SK-N-SH (cell line): Measurements from ENCODE around the gene SDF4. TPM values are rescaled to one million over a fixed set of nuclear protein-coding genes. Genes with fewer than 3 reads are reported as not detected.

Source experiments
- CTCF ChIA-PET: fragments of 300-600, 350-600 bp; formaldehyde crosslinking; extraction: SDS; loops from one replicate; lab custom pipeline; 2021; lab: Yijun Ruan, JAX
- POLR2A ChIA-PET: fragments of 350-600 bp; sonication (Branson Sonifier 250); formaldehyde crosslinking; extraction: SDS; loops from one replicate; lab custom pipeline; 2020; ENCODE audit warnings: antibody characterized with exemption, inconsistent platforms; lab: Yijun Ruan, JAX
- DNase-seq: peaks from one replicate; pipeline ENCODE4 v3.0.0; 2012
- H2AFZ ChIP-seq: fragments of 200-600 bp; sonication (generic); 2 replicates; pipeline ENCODE4 v1.8.1; 2016; ENCODE audit warnings: antibody characterized with exemption, mild to moderate bottlenecking, low read depth
- H3F3A ChIP-seq: fragments of 200-600 bp; sonication (generic); replicated peaks from 2 replicates; pipeline ENCODE3; 2016; ENCODE audit warnings: antibody characterized with exemption, mild to moderate bottlenecking; ENCODE audit not compliant: insufficient read depth
- H3K27ac ChIP-seq, 2 experiments: fragments of 200-500 bp in 1 of 2; fragments of 200-600 bp in 1 of 2; sonication (Bioruptor generic) in 1 of 2; sonication (generic), shearing (Covaris generic) in 1 of 2; 2 replicates each; pipeline versions ENCODE4 v1.5.1 to v1.6.1; 2014 to 2016; ENCODE audit warnings: low read depth in 2 of 2, inconsistent platforms in 1 of 2, low read length in 1 of 2, mild to moderate bottlenecking in 1 of 2, mixed read lengths in 1 of 2
- H3K27me3 ChIP-seq: fragments of 200-600 bp; sonication (generic), shearing (Covaris generic); 2 replicates; pipeline ENCODE4 v1.6.1; 2016; ENCODE audit warnings: mixed run types; ENCODE audit not compliant: insufficient read depth
- H3K36me3 ChIP-seq, 2 experiments: fragments of 200-500 bp in 1 of 2; fragments of 200-600 bp in 1 of 2; sonication (Bioruptor generic) in 1 of 2; sonication (generic) in 1 of 2; replicated peaks in 1 of 2; 2 replicates each; pipeline versions ENCODE3 to v1.5.1; 2014 to 2016; ENCODE audit warnings: low read length in 1 of 2, mild to moderate bottlenecking in 1 of 2; ENCODE audit not compliant: insufficient read depth in 2 of 2, control insufficient read depth in 1 of 2
- H3K4me1 ChIP-seq, 2 experiments: fragments of 200-500 bp in 1 of 2; fragments of 200-600 bp in 1 of 2; sonication (Bioruptor generic) in 1 of 2; sonication (generic), shearing (Covaris generic) in 1 of 2; 2 replicates each; pipeline versions ENCODE4 v1.5.1 to v1.6.1; 2014 to 2016; ENCODE audit warnings: low read depth in 1 of 2, low read length in 1 of 2, mixed run types in 1 of 2; ENCODE audit not compliant: insufficient read depth in 2 of 2, control insufficient read depth in 1 of 2
- H3K4me2 ChIP-seq: fragments of 200-600 bp; sonication (generic), shearing (Covaris generic); 2 replicates; pipeline ENCODE4 v1.6.1; 2017; ENCODE audit warnings: mixed run types
- H3K4me3 ChIP-seq, 2 experiments: fragments of 200-500 bp in 1 of 2; fragments of 200-600 bp in 1 of 2; sonication (Bioruptor generic) in 1 of 2; sonication (generic), shearing (Covaris generic) in 1 of 2; 2 replicates each; pipeline versions ENCODE4 v1.5.1 to v1.8.1; 2014 to 2016; ENCODE audit warnings: low read depth in 2 of 2, inconsistent platforms in 1 of 2, low read length in 1 of 2, mild to moderate bottlenecking in 1 of 2, mixed read lengths in 1 of 2, moderate library complexity in 1 of 2
- H3K79me2 ChIP-seq: fragments of 200-600 bp; sonication (generic); 2 replicates; pipeline ENCODE4 v1.8.1; 2017; ENCODE audit warnings: mild to moderate bottlenecking; ENCODE audit not compliant: insufficient read depth
- H3K9ac ChIP-seq: fragments of 200-600 bp; sonication (generic); 2 replicates; pipeline ENCODE4 v1.6.1; 2017; ENCODE audit warnings: mixed run types
- H3K9me2 ChIP-seq: fragments of 200-600 bp; sonication (generic); 2 replicates; pipeline ENCODE4 v1.6.1; 2017; ENCODE audit warnings: mixed run types
- H3K9me3 ChIP-seq: fragments of 200-600 bp; sonication (generic); 2 replicates; pipeline ENCODE4 v1.6.1; 2017; ENCODE audit warnings: mixed run types, mild to moderate bottlenecking, moderate library complexity
- H4K20me1 ChIP-seq: fragments of 200-600 bp; sonication (generic); 2 replicates; pipeline ENCODE4 v1.6.1; 2017; ENCODE audit warnings: mild to moderate bottlenecking, mixed run types; ENCODE audit not compliant: insufficient read depth
- CHD2 ChIP-seq: fragments of 150-350 bp; IDR thresholded peaks from 2 replicates; pipeline ENCODE4 v1.6.1; 2018; ENCODE audit warnings: low read length; ENCODE audit not compliant: partially characterized antibody
- ELF1 ChIP-seq: IDR thresholded peaks from 2 replicates; pipeline ENCODE4 v1.4.0; 2012
- EP300 ChIP-seq, 2 experiments: IDR thresholded peaks; 2 replicates each; pipeline versions ENCODE4 v1.4.0 to v1.6.1; 2012; ENCODE audit warnings: borderline replicate concordance in 1 of 2, low read depth in 1 of 2, low read length in 1 of 2
- FOSL2 ChIP-seq: IDR thresholded peaks from 2 replicates; pipeline ENCODE4 v1.4.0; 2012; ENCODE audit warnings: low read depth, mild to moderate bottlenecking, moderate library complexity, borderline replicate concordance
- FOXM1 ChIP-seq: IDR thresholded peaks from 2 replicates; pipeline ENCODE4 v1.4.0; 2012; ENCODE audit warnings: low read depth, mild to moderate bottlenecking
- GATA2 ChIP-seq: sonication (generic); formaldehyde crosslinking; IDR thresholded peaks from 2 replicates; pipeline ENCODE4 v1.5.0; 2020; ENCODE audit warnings: mild to moderate bottlenecking, missing genetic modification reagents
- MAX ChIP-seq: IDR thresholded peaks from 2 replicates; pipeline ENCODE4 v1.4.0; 2012; ENCODE audit warnings: low read depth
- MEF2A ChIP-seq: IDR thresholded peaks from 2 replicates; pipeline ENCODE4 v1.4.0; 2012; ENCODE audit warnings: low read depth, borderline replicate concordance
- NFIC ChIP-seq: IDR thresholded peaks from 2 replicates; pipeline ENCODE4 v1.4.0; 2012; ENCODE audit warnings: borderline replicate concordance
- NRF1 ChIP-seq: IDR thresholded peaks from 2 replicates; pipeline ENCODE4 v1.6.1; 2012; ENCODE audit warnings: low read depth, mild to moderate bottlenecking, low read length
- RXRA ChIP-seq: IDR thresholded peaks from 2 replicates; pipeline ENCODE4 v1.4.0; 2012; ENCODE audit warnings: low read depth, mild to moderate bottlenecking, borderline replicate concordance
- SIN3A ChIP-seq: IDR thresholded peaks from 2 replicates; pipeline ENCODE4 v1.6.1; 2012; ENCODE audit warnings: low read depth, mild to moderate bottlenecking, low read length, moderate library complexity, borderline replicate concordance
- SMC3 ChIP-seq: IDR thresholded peaks from 2 replicates; pipeline ENCODE4 v1.6.1; 2012; ENCODE audit warnings: low read depth, low read length, improper control_type of control experiment
- TCF12 ChIP-seq: IDR thresholded peaks from 2 replicates; pipeline ENCODE4 v1.4.0; 2012
- TEAD4 ChIP-seq: IDR thresholded peaks from 2 replicates; pipeline ENCODE4 v1.4.0; 2012; ENCODE audit warnings: mild to moderate bottlenecking, borderline replicate concordance; ENCODE audit not compliant: insufficient read depth
- YY1 ChIP-seq: IDR thresholded peaks from 2 replicates; pipeline ENCODE4 v1.4.0; 2012; ENCODE audit warnings: low read depth, mild to moderate bottlenecking
- WGBS: methylation state at CpG from one replicate; pipeline ENCODE4 v1.1.6; 2017; ENCODE audit warnings: low lambda C conversion rate; 5-methylcytosine and 5-hydroxymethylcytosine counted together
- polyA plus RNA-seq, 3 experiments: library from polyadenylated mRNA; depleted of rRNA; stranded (reverse); fragments of >200 nt; gene quantifications; 2 replicates each; pipeline ENCODE4 v1.2.3, GENCODE V29; 2012
- TF ChIP-seq, protein P1 (sequence below): fragments of 150-350 bp; IDR thresholded peaks from 2 replicates; pipeline ENCODE4 v1.6.1; 2017; ENCODE audit warnings: antibody characterized with exemption, low read length, low read depth, borderline replicate concordance
- TF ChIP-seq, protein P2 (sequence below): fragments of 150-350 bp; IDR thresholded peaks from 2 replicates; pipeline ENCODE4 v1.6.1; 2016; ENCODE audit warnings: mild to moderate bottlenecking, low read depth, low read length

SDF4 gene
- polyA plus RNA-seq, 1 of the 3 experiments (the other 2 are of a cell fraction): 265 TPM

DNA sequence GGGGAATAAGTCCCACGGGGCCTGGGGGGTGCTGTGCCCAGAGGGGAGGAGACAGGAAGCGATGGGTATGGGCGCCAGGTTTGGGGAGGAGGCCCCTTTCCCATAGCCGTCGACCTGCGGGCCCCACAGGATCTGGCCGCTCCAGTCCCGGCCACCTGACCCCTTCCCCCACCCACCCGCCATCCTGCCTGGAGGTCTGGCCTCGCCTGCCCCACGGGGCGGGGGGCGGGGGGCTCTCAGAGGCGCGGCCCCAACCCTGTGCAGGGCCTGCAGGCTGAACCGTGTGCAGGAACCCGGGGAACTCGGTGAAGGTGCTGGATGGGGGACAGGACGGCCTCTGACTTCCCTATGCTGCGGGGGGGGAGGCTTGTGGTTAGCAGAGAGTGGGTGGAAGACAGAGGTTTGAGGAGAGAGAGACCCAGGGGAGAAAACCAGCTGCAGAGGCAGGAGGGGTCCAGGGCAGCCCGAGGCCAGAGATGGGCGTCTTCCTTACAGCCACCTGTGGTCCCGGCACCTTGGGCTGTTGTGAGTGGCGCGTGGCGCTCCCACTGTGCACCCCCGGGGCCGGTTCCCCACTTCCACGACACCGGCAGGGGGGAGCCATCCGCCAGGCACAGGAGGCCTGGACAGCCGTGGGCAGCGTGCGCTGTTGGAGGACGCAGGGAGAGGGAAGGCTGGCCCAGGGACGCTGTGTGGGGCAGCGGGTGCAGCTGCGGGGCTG, 22.9 kb downstream of the SDF4 start (continued):
- TF ChIP-seq MEF2A (no peak), MAX (no peak), CHD2 (no peak)
- TF ChIP-seq, protein P1, sequence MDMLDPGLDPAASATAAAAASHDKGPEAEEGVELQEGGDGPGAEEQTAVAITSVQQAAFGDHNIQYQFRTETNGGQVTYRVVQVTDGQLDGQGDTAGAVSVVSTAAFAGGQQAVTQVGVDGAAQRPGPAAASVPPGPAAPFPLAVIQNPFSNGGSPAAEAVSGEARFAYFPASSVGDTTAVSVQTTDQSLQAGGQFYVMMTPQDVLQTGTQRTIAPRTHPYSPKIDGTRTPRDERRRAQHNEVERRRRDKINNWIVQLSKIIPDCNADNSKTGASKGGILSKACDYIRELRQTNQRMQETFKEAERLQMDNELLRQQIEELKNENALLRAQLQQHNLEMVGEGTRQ: no peak

DNA sequence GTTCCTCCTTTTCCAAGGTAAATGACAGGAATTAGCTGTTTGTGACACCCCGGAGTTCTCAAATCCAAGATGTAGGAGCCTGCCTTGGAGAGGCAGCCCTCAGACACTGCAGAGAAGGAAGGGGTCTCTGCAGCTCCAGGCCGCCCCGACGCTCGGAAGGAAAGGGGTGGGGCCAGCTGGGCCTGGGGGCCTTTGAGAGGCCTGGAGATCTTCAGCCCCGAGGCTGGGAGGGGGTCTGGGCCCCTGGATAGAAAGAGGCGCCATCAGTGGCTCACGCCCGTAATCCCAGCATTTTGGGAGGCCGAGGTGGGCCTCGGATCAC, 24.3 kb downstream of the SDF4 start:
- CTCF ChIA-PET: interaction anchor here (1.1 to 1.4 kb wide), 4 partner anchors 24 to 175 kb away, joined by 3 to 9 read pairs (median 3); no protein-coding TSS in a partner anchor
- DNase-seq: peak; percentile 41
- H3K4me2 ChIP-seq: peak overlapping the region; percentile 62; the same call in 1 of the 2 replicates

DNA sequence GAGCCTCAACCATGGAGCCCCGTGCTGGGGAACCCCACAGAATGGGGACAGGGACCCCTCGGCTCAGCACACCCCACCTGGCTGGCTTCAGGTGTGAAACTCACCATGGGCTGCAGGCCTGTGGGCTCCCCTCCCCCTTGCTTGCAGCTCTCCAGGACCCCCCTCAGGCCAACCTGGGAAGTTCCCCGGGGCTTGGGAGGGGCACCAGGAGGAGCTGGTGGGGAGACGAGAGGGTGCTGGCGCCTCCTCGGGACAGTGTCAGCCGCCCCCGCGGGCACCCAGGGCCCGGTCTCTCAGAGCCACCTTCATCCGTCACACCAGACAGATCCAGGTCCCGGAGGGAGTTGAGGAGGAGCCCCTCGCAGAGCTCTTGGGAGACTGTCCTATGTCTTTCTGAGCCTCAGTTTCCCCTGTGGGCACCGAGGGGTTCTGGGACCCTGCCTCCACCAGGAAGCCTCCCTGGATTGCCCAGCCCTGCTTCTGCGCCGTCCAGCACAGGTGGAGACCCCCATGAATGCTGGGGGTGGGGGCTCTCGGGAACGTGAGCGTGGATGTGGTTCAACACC, 24.8 kb downstream of the SDF4 start:
- H3K27me3 ChIP-seq: peaks cover 7% of the 10 kb centered on the region; the same call in 1 of the 2 replicates

More for the DNA sequence above, 24.3 kb downstream of the SDF4 start:
- Histone ChIP-seq H3K9me2 (no peaks in the 10 kb centered on the region), H2AFZ (no peak overlapping the region), H3K4me1 (peaks cover 3 to 8% of the 10 kb centered on the region in 2 experiments; a peak in 1 of 4 replicates), H4K20me1 (no peaks in the 10 kb centered on the region), H3K36me3 (no peaks in the 10 kb centered on the region), H3K4me3 (no peak overlapping the region), H3K9me3 (no peaks in the 10 kb centered on the region), H3K79me2 (no peaks in the 10 kb centered on the region), H3F3A (no peaks in the 10 kb centered on the region), H3K9ac (no peak overlapping the region), H3K27me3 (peaks cover 7% of the 10 kb centered on the region; the same call in 1 of the 2 replicates), H3K27ac (no peak overlapping the region)
- POLR2A ChIA-PET: no interaction called here
- TF ChIP-seq TEAD4: no peak
- TF ChIP-seq TCF12: no peak
- no peak for TF ChIP-seq YY1
- no peak for TF ChIP-seq NRF1
- no peak for TF ChIP-seq FOSL2
- TF ChIP-seq CHD2: no peak
- WGBS: 43% methylated on average over 6 of the region's 11 CpGs

More for the DNA sequence above, 24.8 kb downstream of the SDF4 start:
- H3F3A ChIP-seq: no peaks in the 10 kb centered on the region
- no peaks in the 10 kb centered on the region for H3K79me2 ChIP-seq
- H3K4me3 ChIP-seq: no peak overlapping the region
- no peak overlapping the region for H3K9ac ChIP-seq
- no peaks in the 10 kb centered on the region for H3K9me2 ChIP-seq
- H3K27ac ChIP-seq: no peak overlapping the region
- TF ChIP-seq SIN3A: no peak
- no peak for TF ChIP-seq NFIC
- TF ChIP-seq ELF1: no peak
- TF ChIP-seq FOSL2: no peak
- no peak for TF ChIP-seq FOXM1
- TF ChIP-seq TCF12: no peak
- TF ChIP-seq EP300 (IDR thresholded peaks at IDR 0.05; ENCODE audit: borderline replicate concordance in 1 of 2, low read depth in 1 of 2, low read length in 1 of 2): no peak
- no peak for TF ChIP-seq RXRA
- no peak for TF ChIP-seq NRF1
- TF ChIP-seq GATA2 (CRISPR knock-in tag): no peak
- TF ChIP-seq CHD2: no peak
- TF ChIP-seq SMC3: no peak
- TF ChIP-seq, protein P2, sequence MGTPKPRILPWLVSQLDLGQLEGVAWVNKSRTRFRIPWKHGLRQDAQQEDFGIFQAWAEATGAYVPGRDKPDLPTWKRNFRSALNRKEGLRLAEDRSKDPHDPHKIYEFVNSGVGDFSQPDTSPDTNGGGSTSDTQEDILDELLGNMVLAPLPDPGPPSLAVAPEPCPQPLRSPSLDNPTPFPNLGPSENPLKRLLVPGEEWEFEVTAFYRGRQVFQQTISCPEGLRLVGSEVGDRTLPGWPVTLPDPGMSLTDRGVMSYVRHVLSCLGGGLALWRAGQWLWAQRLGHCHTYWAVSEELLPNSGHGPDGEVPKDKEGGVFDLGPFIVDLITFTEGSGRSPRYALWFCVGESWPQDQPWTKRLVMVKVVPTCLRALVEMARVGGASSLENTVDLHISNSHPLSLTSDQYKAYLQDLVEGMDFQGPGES: no peak
- ChIA-PET CTCF (interaction anchor here (1.1 to 1.4 kb wide), 4 partner anchors 24 to 175 kb away, joined by 3 to 9 read pairs (median 3); no protein-coding TSS in a partner anchor), POLR2A (no interaction called here)
- no peaks in the 10 kb centered on the region for H4K20me1 ChIP-seq
- 0% methylated on average over 1 of the region's 19 CpGs for WGBS
- H2AFZ ChIP-seq: no peak overlapping the region
- DNase-seq: peak; percentile 62
- H3K4me2 ChIP-seq: no peak overlapping the region
- H3K9me3 ChIP-seq: no peaks in the 10 kb centered on the region
- H3K4me1 ChIP-seq: peaks cover 3 to 8% of the 10 kb centered on the region in 2 experiments; a peak in 1 of 4 replicates
- no peaks in the 10 kb centered on the region for H3K36me3 ChIP-seq
